ENCODE measurements around the gene ATP10A.

The ATP10A gene

GRCh38 chr15:25866251-25866650 lies 3.1 kb upstream of the ATP10A start:
- DNase-seq, result no peak
- TF ChIP-seq CTCF (IDR thresholded peaks at IDR 0.05; ENCODE audit: low read length) (no peak), EZH2phosphoT487 (IDR thresholded peaks at IDR 0.05; ENCODE audit: low read length) (no peak), EZH2 (optimal IDR thresholded peaks at IDR 0.05; ENCODE audit: low read depth, low read length) (no peak)
- no peaks in the 10 kb centered on the region for H3F3A ChIP-seq (ENCODE audit: insufficient read depth, low read length)
- H3K9me3 ChIP-seq (replicated peaks; ENCODE audit: insufficient read depth, low read length), result no peaks in the 10 kb centered on the region
- H3K4me1 ChIP-seq (ENCODE audit: low read length), result no peaks in the 10 kb centered on the region
- H3K79me2 ChIP-seq (ENCODE audit: low read length), result no peaks in the 10 kb centered on the region
- no peak overlapping the region for H2AFZ ChIP-seq (ENCODE audit: low read length)
- H3K4me2 ChIP-seq (ENCODE audit: low read depth, low read length), result no peak overlapping the region
- no peaks in the 10 kb centered on the region for H3K9me2 ChIP-seq (replicated peaks; ENCODE audit: insufficient read depth, low read length)
- no peak overlapping the region for H3K27ac ChIP-seq (ENCODE audit: low read length)
- no peak overlapping the region for H3K4me3 ChIP-seq (ENCODE audit: low read length)
- H3K36me3 ChIP-seq (replicated peaks; ENCODE audit: insufficient read depth, low read length), result no peaks in the 10 kb centered on the region
- H3K9ac ChIP-seq (ENCODE audit: low read length), result no peak overlapping the region
- H4K20me1 ChIP-seq (ENCODE audit: insufficient read depth, low read length), result no peaks in the 10 kb centered on the region
- no peaks in the 10 kb centered on the region for H3K27me3 ChIP-seq (replicated peaks; ENCODE audit: insufficient read depth, low read length)

GRCh38 chr15:25864966-25865365 lies 1.8 kb upstream of the ATP10A start:
- no peak overlapping the region for H2AFZ ChIP-seq (ENCODE audit: low read length)
- H3K27ac ChIP-seq (ENCODE audit: low read length), result no peak overlapping the region
- no peaks in the 10 kb centered on the region for H4K20me1 ChIP-seq (ENCODE audit: insufficient read depth, low read length)
- H3K36me3 ChIP-seq (replicated peaks; ENCODE audit: insufficient read depth, low read length), result no peaks in the 10 kb centered on the region
- H3F3A ChIP-seq (ENCODE audit: insufficient read depth, low read length), result no peaks in the 10 kb centered on the region
- H3K4me2 ChIP-seq (ENCODE audit: low read depth, low read length), result no peak overlapping the region
- no peaks in the 10 kb centered on the region for H3K9me3 ChIP-seq (replicated peaks; ENCODE audit: insufficient read depth, low read length)
- H3K9me2 ChIP-seq (replicated peaks; ENCODE audit: insufficient read depth, low read length), result no peaks in the 10 kb centered on the region
- H3K9ac ChIP-seq (ENCODE audit: low read length), result no peak overlapping the region
- no peaks in the 10 kb centered on the region for H3K79me2 ChIP-seq (ENCODE audit: low read length)
- no peak for DNase-seq
- no peaks in the 10 kb centered on the region for H3K4me1 ChIP-seq (ENCODE audit: low read length)
- no peak for TF ChIP-seq EZH2 (optimal IDR thresholded peaks at IDR 0.05; ENCODE audit: low read depth, low read length)
- no peak for TF ChIP-seq EZH2phosphoT487 (IDR thresholded peaks at IDR 0.05; ENCODE audit: low read length)
- no peak for TF ChIP-seq CTCF (IDR thresholded peaks at IDR 0.05; ENCODE audit: low read length)
- H3K27me3 ChIP-seq (replicated peaks; ENCODE audit: insufficient read depth, low read length), result no peaks in the 10 kb centered on the region
- no peak overlapping the region for H3K4me3 ChIP-seq (ENCODE audit: low read length)

- no peak for DNase-seq
- Histone ChIP-seq H3K4me1 (ENCODE audit: low read length) (no peaks in the 10 kb centered on the region), H3F3A (ENCODE audit: insufficient read depth, low read length) (no peaks in the 10 kb centered on the region), H3K4me2 (ENCODE audit: low read depth, low read length) (no peak overlapping the region), H3K9me2 (replicated peaks; ENCODE audit: insufficient read depth, low read length) (no peaks in the 10 kb centered on the region), H2AFZ (ENCODE audit: low read length) (no peak overlapping the region), H3K79me2 (ENCODE audit: low read length) (no peaks in the 10 kb centered on the region), H4K20me1 (ENCODE audit: insufficient read depth, low read length) (no peaks in the 10 kb centered on the region), H3K9ac (ENCODE audit: low read length) (no peak overlapping the region), H3K9me3 (replicated peaks; ENCODE audit: insufficient read depth, low read length) (no peaks in the 10 kb centered on the region), H3K27me3 (replicated peaks; ENCODE audit: insufficient read depth, low read length) (no peaks in the 10 kb centered on the region), H3K27ac (ENCODE audit: low read length) (no peak overlapping the region), H3K36me3 (replicated peaks; ENCODE audit: insufficient read depth, low read length) (no peaks in the 10 kb centered on the region), H3K4me3 (ENCODE audit: low read length) (no peak overlapping the region)
- no peak for TF ChIP-seq EZH2phosphoT487 (IDR thresholded peaks at IDR 0.05; ENCODE audit: low read length)
- TF ChIP-seq CTCF (IDR thresholded peaks at IDR 0.05; ENCODE audit: low read length), result no peak
- no peak for TF ChIP-seq EZH2 (optimal IDR thresholded peaks at IDR 0.05; ENCODE audit: low read depth, low read length)
Measured at GRCh38 chr15:25863968-25864580, 947 bp upstream of the ATP10A start.

Measured in MM.1S (cell line).